ENCODE data around the gene DIAPH3.
A peak's percentile ranks its signal among the peaks of the same experiment; 100 is the strongest.

Gene DIAPH3

GRCh38 chr13:59856281-59856810, 307.4 kb downstream of the DIAPH3 start:
- DNase-seq, result no peak

- no peak for DNase-seq
Observed at GRCh38 chr13:59846845-59847620, 316.7 kb downstream of the DIAPH3 start.

- DNase-seq, result no peak
Observed at GRCh38 chr13:59843040-59843439, 320.7 kb downstream of the DIAPH3 start.

- DNase-seq, result no peak
Observed at GRCh38 chr13:59842507-59842906, 321.2 kb downstream of the DIAPH3 start.

GRCh38 chr13:59839186-59839585, 324.5 kb downstream of the DIAPH3 start:
- no peak for DNase-seq

- no peak for DNase-seq
Observed at GRCh38 chr13:59837101-59837500, 326.6 kb downstream of the DIAPH3 start.

- no peak for DNase-seq
Observed at GRCh38 chr13:59835569-59835968, 328.2 kb downstream of the DIAPH3 start.

GRCh38 chr13:59834801-59835200, 328.9 kb downstream of the DIAPH3 start:
- DNase-seq, result no peak

GRCh38 chr13:59829690-59830089, 334.0 kb downstream of the DIAPH3 start:
- DNase-seq, result no peak

- DNase-seq, result no peak
Observed at GRCh38 chr13:59823486-59823885, 340.2 kb downstream of the DIAPH3 start.

GRCh38 chr13:59809564-59809963, 354.2 kb downstream of the DIAPH3 start:
- no peak for DNase-seq

GRCh38 chr13:59806801-59807200, 356.9 kb downstream of the DIAPH3 start:
- no peak for DNase-seq

GRCh38 chr13:59801107-59801880, 362.4 kb downstream of the DIAPH3 start:
- DNase-seq, result no peak

- no peak for DNase-seq
Observed at GRCh38 chr13:59793107-59793506, 370.6 kb downstream of the DIAPH3 start.

GRCh38 chr13:59790626-59791025, 373.1 kb downstream of the DIAPH3 start:
- DNase-seq, result no peak

- no peak for DNase-seq
Observed at GRCh38 chr13:59789558-59789957, 374.2 kb downstream of the DIAPH3 start.

GRCh38 chr13:59787679-59788078, 376.0 kb downstream of the DIAPH3 start:
- DNase-seq, result no peak

- DNase-seq, result no peak
Observed at GRCh38 chr13:59782696-59783095, 381.0 kb downstream of the DIAPH3 start.

GRCh38 chr13:59780058-59780457, 383.7 kb downstream of the DIAPH3 start:
- DNase-seq, result no peak

GRCh38 chr13:59776924-59777690, 386.6 kb downstream of the DIAPH3 start:
- no peak for DNase-seq

- no peak for DNase-seq
Observed at GRCh38 chr13:59774491-59774971, 389.2 kb downstream of the DIAPH3 start.

- DNase-seq, result peak; percentile 9
Observed at GRCh38 chr13:59771272-59771671, 392.5 kb downstream of the DIAPH3 start.

- no peak for DNase-seq
Observed at GRCh38 chr13:59770451-59770850, 393.3 kb downstream of the DIAPH3 start.

Measured in NCI-H2227 treated with DMSO at 0.1 percent for 48 hours (cell line).